ENCODE measurements around the gene SUPV3L1. TPM values are rescaled to one million over a fixed set of nuclear protein-coding genes. Genes with fewer than 3 reads are reported as not detected.

The SUPV3L1 gene
- total RNA-seq, 1 experiment from 2014 or later: 37.6 TPM

- Histone ChIP-seq H2AFZ (ENCODE audit: low read length) (no peak overlapping the region), H3K27me3 (ENCODE audit: low read length) (no peaks in the 10 kb centered on the region), H4K20me1 (ENCODE audit: insufficient read depth, low read depth, low read length) (no peaks in the 10 kb centered on the region), H3K4me2 (ENCODE audit: low read depth, low read length, poor library complexity, severe bottlenecking) (no peak overlapping the region), H3K36me3 (ENCODE audit: insufficient read depth, low read length) (peaks cover 24% of the 10 kb centered on the region), H3K27ac (ENCODE audit: low read length) (no peak overlapping the region), H3K9ac (ENCODE audit: low read length) (no peak overlapping the region), H3K4me1 (ENCODE audit: low read length) (no peaks in the 10 kb centered on the region), H3K9me3 (ENCODE audit: low read length) (no peaks in the 10 kb centered on the region), H3K79me2 (ENCODE audit: low read length) (no peaks in the 10 kb centered on the region), H3K4me3 (ENCODE audit: low read length) (no peak overlapping the region), H3K9me2 (replicated peaks; ENCODE audit: insufficient read depth, low read length) (no peaks in the 10 kb centered on the region)
- no peak for DNase-seq
These were observed 29.9 kb downstream of the SUPV3L1 start for GRCh38 chr10:69209787-69210484.

- no peaks in the 10 kb centered on the region for H3K9me3 ChIP-seq (ENCODE audit: low read length)
- DNase-seq: no peak
- peaks cover 16% of the 10 kb centered on the region for H3K36me3 ChIP-seq (ENCODE audit: insufficient read depth, low read length)
- no peak overlapping the region for H3K27ac ChIP-seq (ENCODE audit: low read length)
- no peak overlapping the region for H2AFZ ChIP-seq (ENCODE audit: low read length)
- H3K9me2 ChIP-seq (replicated peaks; ENCODE audit: insufficient read depth, low read length): no peaks in the 10 kb centered on the region
- H3K27me3 ChIP-seq (ENCODE audit: low read length): no peaks in the 10 kb centered on the region
- H3K4me1 ChIP-seq (ENCODE audit: low read length): peaks cover 5% of the 10 kb centered on the region; the same call in 1 of the 2 replicates
- no peak overlapping the region for H3K9ac ChIP-seq (ENCODE audit: low read length)
- no peak overlapping the region for H3K4me3 ChIP-seq (ENCODE audit: low read length)
- H4K20me1 ChIP-seq (ENCODE audit: insufficient read depth, low read depth, low read length): no peaks in the 10 kb centered on the region
- H3K79me2 ChIP-seq (ENCODE audit: low read length): no peaks in the 10 kb centered on the region
- no peak overlapping the region for H3K4me2 ChIP-seq (ENCODE audit: low read depth, low read length, poor library complexity, severe bottlenecking)
These were observed 31.1 kb downstream of the SUPV3L1 start for GRCh38 chr10:69211104-69211503.

GRCh38 chr10:69211524-69211923 is 31.5 kb downstream of the SUPV3L1 start:
- Histone ChIP-seq H3K9me2 (replicated peaks; ENCODE audit: insufficient read depth, low read length) (no peaks in the 10 kb centered on the region), H3K4me2 (ENCODE audit: low read depth, low read length, poor library complexity, severe bottlenecking) (no peak overlapping the region), H2AFZ (ENCODE audit: low read length) (no peak overlapping the region), H4K20me1 (ENCODE audit: insufficient read depth, low read depth, low read length) (no peaks in the 10 kb centered on the region), H3K27me3 (ENCODE audit: low read length) (no peaks in the 10 kb centered on the region), H3K9ac (ENCODE audit: low read length) (no peak overlapping the region), H3K36me3 (ENCODE audit: insufficient read depth, low read length) (peaks cover 14% of the 10 kb centered on the region), H3K4me1 (ENCODE audit: low read length) (peaks cover 5% of the 10 kb centered on the region; the same call in 1 of the 2 replicates), H3K27ac (ENCODE audit: low read length) (no peak overlapping the region), H3K9me3 (ENCODE audit: low read length) (no peaks in the 10 kb centered on the region), H3K4me3 (ENCODE audit: low read length) (no peak overlapping the region), H3K79me2 (ENCODE audit: low read length) (no peaks in the 10 kb centered on the region)
- no peak for DNase-seq

- H2AFZ ChIP-seq (ENCODE audit: low read length): no peak overlapping the region
- no peak overlapping the region for H3K4me2 ChIP-seq (ENCODE audit: low read depth, low read length, poor library complexity, severe bottlenecking)
These were observed 33.7 kb downstream of the SUPV3L1 start for GRCh38 chr10:69213591-69214311.

GRCh38 chr10:69214666-69215131 is 34.7 kb downstream of the SUPV3L1 start:
- no peak overlapping the region for H3K9ac ChIP-seq (ENCODE audit: low read length)
- H3K4me1 ChIP-seq (ENCODE audit: low read length): peaks cover 5% of the 10 kb centered on the region; the same call in 1 of the 2 replicates
- no peaks in the 10 kb centered on the region for H3K27me3 ChIP-seq (ENCODE audit: low read length)
- H3K9me2 ChIP-seq (replicated peaks; ENCODE audit: insufficient read depth, low read length): no peaks in the 10 kb centered on the region
- H3K4me3 ChIP-seq (ENCODE audit: low read length): no peak overlapping the region
- no peaks in the 10 kb centered on the region for H3K36me3 ChIP-seq (ENCODE audit: insufficient read depth, low read length)
- no peak for DNase-seq
- H3K27ac ChIP-seq (ENCODE audit: low read length): no peak overlapping the region
- H3K79me2 ChIP-seq (ENCODE audit: low read length): no peaks in the 10 kb centered on the region
- no peak overlapping the region for H3K4me2 ChIP-seq (ENCODE audit: low read depth, low read length, poor library complexity, severe bottlenecking)
- H3K9me3 ChIP-seq (ENCODE audit: low read length): no peaks in the 10 kb centered on the region
- no peaks in the 10 kb centered on the region for H4K20me1 ChIP-seq (ENCODE audit: insufficient read depth, low read depth, low read length)
- no peak overlapping the region for H2AFZ ChIP-seq (ENCODE audit: low read length)

More at GRCh38 chr10:69213591-69214311, 33.7 kb downstream of the SUPV3L1 start:
- H3K4me3 ChIP-seq (ENCODE audit: low read length): no peak overlapping the region
- no peak overlapping the region for H3K27ac ChIP-seq (ENCODE audit: low read length)
- no peak for DNase-seq
- H3K9ac ChIP-seq (ENCODE audit: low read length): no peak overlapping the region
- H3K9me2 ChIP-seq (replicated peaks; ENCODE audit: insufficient read depth, low read length): no peaks in the 10 kb centered on the region
- no peaks in the 10 kb centered on the region for H4K20me1 ChIP-seq (ENCODE audit: insufficient read depth, low read depth, low read length)
- H3K27me3 ChIP-seq (ENCODE audit: low read length): no peaks in the 10 kb centered on the region
- H3K36me3 ChIP-seq (ENCODE audit: insufficient read depth, low read length): peaks cover under 1% of the 10 kb centered on the region
- no peaks in the 10 kb centered on the region for H3K79me2 ChIP-seq (ENCODE audit: low read length)
- no peaks in the 10 kb centered on the region for H3K9me3 ChIP-seq (ENCODE audit: low read length)
- H3K4me1 ChIP-seq (ENCODE audit: low read length): peaks cover 5% of the 10 kb centered on the region; the same call in 1 of the 2 replicates

GRCh38 chr10:69215405-69216171 is 35.6 kb downstream of the SUPV3L1 start:
- H4K20me1 ChIP-seq (ENCODE audit: insufficient read depth, low read depth, low read length): no peaks in the 10 kb centered on the region
- no peaks in the 10 kb centered on the region for H3K9me3 ChIP-seq (ENCODE audit: low read length)
- H3K4me2 ChIP-seq (ENCODE audit: low read depth, low read length, poor library complexity, severe bottlenecking): peak overlapping the region; percentile 27
- no peak overlapping the region for H3K4me3 ChIP-seq (ENCODE audit: low read length)
- no peak overlapping the region for H3K27ac ChIP-seq (ENCODE audit: low read length)
- H3K9ac ChIP-seq (ENCODE audit: low read length): no peak overlapping the region
- H3K36me3 ChIP-seq (ENCODE audit: insufficient read depth, low read length): no peaks in the 10 kb centered on the region
- H3K9me2 ChIP-seq (replicated peaks; ENCODE audit: insufficient read depth, low read length): no peaks in the 10 kb centered on the region
- H3K27me3 ChIP-seq (ENCODE audit: low read length): no peaks in the 10 kb centered on the region
- H3K79me2 ChIP-seq (ENCODE audit: low read length): no peaks in the 10 kb centered on the region
- no peak for DNase-seq
- peaks cover 5% of the 10 kb centered on the region; the same call in 1 of the 2 replicates for H3K4me1 ChIP-seq (ENCODE audit: low read length)
- H2AFZ ChIP-seq (ENCODE audit: low read length): peak overlapping the region; percentile 57; the same call in 1 of the 2 replicates

GRCh38 chr10:69216577-69217118 is 36.6 kb downstream of the SUPV3L1 start:
- Histone ChIP-seq H3K79me2 (ENCODE audit: low read length) (no peaks in the 10 kb centered on the region), H3K9ac (ENCODE audit: low read length) (no peak overlapping the region), H3K27ac (ENCODE audit: low read length) (no peak overlapping the region), H3K4me1 (ENCODE audit: low read length) (peaks cover 5% of the 10 kb centered on the region; the same call in 1 of the 2 replicates), H3K27me3 (ENCODE audit: low read length) (no peaks in the 10 kb centered on the region), H2AFZ (ENCODE audit: low read length) (no peak overlapping the region), H3K4me3 (ENCODE audit: low read length) (no peak overlapping the region), H3K4me2 (ENCODE audit: low read depth, low read length, poor library complexity, severe bottlenecking) (no peak overlapping the region), H3K36me3 (ENCODE audit: insufficient read depth, low read length) (no peaks in the 10 kb centered on the region), H3K9me2 (replicated peaks; ENCODE audit: insufficient read depth, low read length) (no peaks in the 10 kb centered on the region), H3K9me3 (ENCODE audit: low read length) (no peaks in the 10 kb centered on the region), H4K20me1 (ENCODE audit: insufficient read depth, low read depth, low read length) (no peaks in the 10 kb centered on the region)
- DNase-seq: no peak
